ENCODE results near the gene C14orf180. TPM values are rescaled to one million over a fixed set of nuclear protein-coding genes. Genes with fewer than 3 reads are reported as not detected.

The C14orf180 gene
- total RNA-seq, 1 experiment from 2014 or later: not detected

- H3K4me3 ChIP-seq: no peak overlapping the region
- no peaks in the 10 kb centered on the region for H3K4me1 ChIP-seq (replicated peaks)
- H3K9me3 ChIP-seq (replicated peaks): no peaks in the 10 kb centered on the region
- no peaks in the 10 kb centered on the region for H3K36me3 ChIP-seq
- peaks cover 18% of the 10 kb centered on the region; the same call in 1 of the 2 replicates for H3K27me3 ChIP-seq (replicated peaks)
- no peak for DNase-seq (ENCODE audit: low read depth in 1 of 2, low spot score in 2 of 2)
- H3K27ac ChIP-seq: no peak overlapping the region
Measured at GRCh38 chr14:104554088-104554607, 25.4 kb upstream of the C14orf180 start.

- Histone ChIP-seq H3K4me3 (no peak overlapping the region), H3K36me3 (no peaks in the 10 kb centered on the region)
Measured at GRCh38 chr14:104554608-104555429, 24.7 kb upstream of the C14orf180 start.

GRCh38 chr14:104555430-104556255 is 23.9 kb upstream of the C14orf180 start:
- no peak for DNase-seq (ENCODE audit: low read depth in 1 of 2, low spot score in 2 of 2)
- Histone ChIP-seq H3K9me3 (replicated peaks) (no peaks in the 10 kb centered on the region), H3K27me3 (replicated peaks) (peaks cover 14% of the 10 kb centered on the region; the same call in 1 of the 2 replicates), H3K4me1 (replicated peaks) (no peaks in the 10 kb centered on the region), H3K4me3 (no peak overlapping the region), H3K36me3 (no peaks in the 10 kb centered on the region), H3K27ac (no peak overlapping the region)

More at GRCh38 chr14:104554608-104555429, 24.7 kb upstream of the C14orf180 start:
- no peaks in the 10 kb centered on the region for H3K9me3 ChIP-seq (replicated peaks)
- peaks cover 18% of the 10 kb centered on the region; the same call in 1 of the 2 replicates for H3K27me3 ChIP-seq (replicated peaks)
- H3K4me1 ChIP-seq (replicated peaks): no peaks in the 10 kb centered on the region
- H3K27ac ChIP-seq: no peak overlapping the region
- peak in 1 of 2 experiments; percentile 12 for DNase-seq (ENCODE audit: low read depth in 1 of 2, low spot score in 2 of 2)

GRCh38 chr14:104556256-104557021 is 23.1 kb upstream of the C14orf180 start:
- Histone ChIP-seq H3K9me3 (replicated peaks) (no peaks in the 10 kb centered on the region), H3K4me3 (no peak overlapping the region), H3K36me3 (no peaks in the 10 kb centered on the region), H3K27me3 (replicated peaks) (peaks cover 15% of the 10 kb centered on the region; the same call in 1 of the 2 replicates), H3K27ac (no peak overlapping the region), H3K4me1 (replicated peaks) (no peaks in the 10 kb centered on the region)
- no peak for DNase-seq (ENCODE audit: low read depth in 1 of 2, low spot score in 2 of 2)

GRCh38 chr14:104557086-104557485 is 22.5 kb upstream of the C14orf180 start:
- Histone ChIP-seq H3K27ac (no peak overlapping the region), H3K36me3 (no peaks in the 10 kb centered on the region), H3K4me1 (replicated peaks) (no peaks in the 10 kb centered on the region), H3K4me3 (no peak overlapping the region), H3K9me3 (replicated peaks) (no peaks in the 10 kb centered on the region), H3K27me3 (replicated peaks) (peaks cover 19% of the 10 kb centered on the region; the same call in 1 of the 2 replicates)
- no peak for DNase-seq (ENCODE audit: low read depth in 1 of 2, low spot score in 2 of 2)

- H3K9me3 ChIP-seq (replicated peaks): no peaks in the 10 kb centered on the region
- peaks cover 19% of the 10 kb centered on the region; the same call in 1 of the 2 replicates for H3K27me3 ChIP-seq (replicated peaks)
- no peak for DNase-seq (ENCODE audit: low read depth in 1 of 2, low spot score in 2 of 2)
- H3K4me3 ChIP-seq: no peak overlapping the region
- no peaks in the 10 kb centered on the region for H3K36me3 ChIP-seq
- H3K4me1 ChIP-seq (replicated peaks): no peaks in the 10 kb centered on the region
- no peak overlapping the region for H3K27ac ChIP-seq
Measured at GRCh38 chr14:104557766-104558165, 21.8 kb upstream of the C14orf180 start.

GRCh38 chr14:104558231-104559027 is 21.1 kb upstream of the C14orf180 start:
- Histone ChIP-seq H3K9me3 (replicated peaks) (no peaks in the 10 kb centered on the region), H3K36me3 (no peaks in the 10 kb centered on the region), H3K4me1 (replicated peaks) (no peaks in the 10 kb centered on the region), H3K27ac (no peak overlapping the region), H3K27me3 (replicated peaks) (peaks cover 15% of the 10 kb centered on the region; the same call in 1 of the 2 replicates), H3K4me3 (no peak overlapping the region)
- no peak for DNase-seq (ENCODE audit: low read depth in 1 of 2, low spot score in 2 of 2)

- no peaks in the 10 kb centered on the region for H3K9me3 ChIP-seq (replicated peaks)
- peaks cover 15% of the 10 kb centered on the region for H3K27me3 ChIP-seq (replicated peaks)
- no peak overlapping the region for H3K4me3 ChIP-seq
- no peak for DNase-seq (ENCODE audit: low read depth in 1 of 2, low spot score in 2 of 2)
- H3K4me1 ChIP-seq (replicated peaks): no peaks in the 10 kb centered on the region
- H3K36me3 ChIP-seq: no peaks in the 10 kb centered on the region
- no peak overlapping the region for H3K27ac ChIP-seq
Measured at GRCh38 chr14:104559028-104559803, 20.3 kb upstream of the C14orf180 start.

GRCh38 chr14:104559804-104560585 is 19.6 kb upstream of the C14orf180 start:
- no peaks in the 10 kb centered on the region for H3K4me1 ChIP-seq (replicated peaks)
- H3K27me3 ChIP-seq (replicated peaks): peaks cover 20% of the 10 kb centered on the region
- no peak for DNase-seq (ENCODE audit: low read depth in 1 of 2, low spot score in 2 of 2)
- H3K36me3 ChIP-seq: no peaks in the 10 kb centered on the region
- no peak overlapping the region for H3K27ac ChIP-seq
- no peaks in the 10 kb centered on the region for H3K9me3 ChIP-seq (replicated peaks)
- no peak overlapping the region for H3K4me3 ChIP-seq

GRCh38 chr14:104560586-104560945 is 19.0 kb upstream of the C14orf180 start:
- H3K9me3 ChIP-seq (replicated peaks): no peaks in the 10 kb centered on the region
- H3K36me3 ChIP-seq: no peaks in the 10 kb centered on the region
- no peaks in the 10 kb centered on the region for H3K4me1 ChIP-seq (replicated peaks)
- no peak for DNase-seq (ENCODE audit: low read depth in 1 of 2, low spot score in 2 of 2)
- no peak overlapping the region for H3K4me3 ChIP-seq
- no peak overlapping the region for H3K27ac ChIP-seq
- H3K27me3 ChIP-seq (replicated peaks): peaks cover 20% of the 10 kb centered on the region

GRCh38 chr14:104561124-104561557 is 18.4 kb upstream of the C14orf180 start:
- H3K9me3 ChIP-seq (replicated peaks): no peaks in the 10 kb centered on the region
- H3K27ac ChIP-seq: no peak overlapping the region
- H3K4me1 ChIP-seq (replicated peaks): no peaks in the 10 kb centered on the region
- DNase-seq (ENCODE audit: low read depth in 1 of 2, low spot score in 2 of 2): no peak
- H3K4me3 ChIP-seq: no peak overlapping the region
- H3K36me3 ChIP-seq: no peaks in the 10 kb centered on the region
- H3K27me3 ChIP-seq (replicated peaks): peaks cover 20% of the 10 kb centered on the region

All from SJSA1 (cell line).